Neural progenitor cell (in vitro differentiated cells): ENCODE results near the gene SHOC2. TPM values are rescaled to one million over a fixed set of nuclear protein-coding genes. Genes with fewer than 3 reads are reported as not detected.

Source experiments
- DNase-seq: peaks from one replicate; pipeline ENCODE4 v3.0.0-alpha.2; 2016; ENCODE audit warnings: low spot score
- H2AFZ ChIP-seq: fragments of 200-600 bp; sonication (generic); replicated peaks from 2 replicates; pipeline ENCODE4 v1.6.1; 2016; ENCODE audit warnings: antibody characterized with exemption
- H3F3A ChIP-seq: fragments of 200-600 bp; sonication (generic); 2 replicates; pipeline ENCODE4 v1.6.1; 2016; ENCODE audit warnings: antibody characterized with exemption, low read depth
- H3K27ac ChIP-seq: fragments of 200-600 bp; sonication (generic); 2 replicates; pipeline ENCODE4 v1.5.1; 2016; ENCODE audit warnings: mild to moderate bottlenecking
- H3K27me3 ChIP-seq: fragments of 200-600 bp; sonication (generic); 2 replicates; pipeline ENCODE4 v1.6.1; 2016; ENCODE audit warnings: mild to moderate bottlenecking, moderate library complexity
- H3K36me3 ChIP-seq: fragments of 200-600 bp; sonication (generic); 2 replicates; pipeline ENCODE4 v1.5.1; 2016
- H3K4me1 ChIP-seq: fragments of 200-600 bp; sonication (generic); 2 replicates; pipeline ENCODE4 v1.6.1; 2016; ENCODE audit warnings: mixed run types
- H3K4me2 ChIP-seq: fragments of 200-600 bp; sonication (generic); 2 replicates; pipeline ENCODE4 v1.6.1; 2016
- H3K4me3 ChIP-seq: fragments of 200-600 bp; sonication (generic); 2 replicates; pipeline ENCODE4 v1.5.1; 2016
- H3K79me2 ChIP-seq: fragments of 200-600 bp; sonication (generic); 2 replicates; pipeline ENCODE4 v1.6.1; 2016; ENCODE audit warnings: low read depth
- H3K9ac ChIP-seq: fragments of 200-600 bp; sonication (generic); 2 replicates; pipeline ENCODE4 v1.6.1; 2016
- H3K9me3 ChIP-seq: fragments of 200-600 bp; sonication (generic); 2 replicates; pipeline ENCODE4 v1.5.1; 2016; ENCODE audit warnings: low read depth
- H4K20me1 ChIP-seq: fragments of 200-600 bp; sonication (generic); 2 replicates; pipeline ENCODE4 v1.6.1; 2016; ENCODE audit warnings: low read depth
- H3K27ac Mint-ChIP-seq: 3 replicates; pipeline ENCODE4 v1.8.0; 2021; ENCODE audit warnings: mixed read lengths
- H3K27me3 Mint-ChIP-seq: 2 replicates; pipeline ENCODE4 v1.8.0; 2022; ENCODE audit warnings: low read depth, mild to moderate bottlenecking, inconsistent platforms, moderate library complexity, mixed read lengths; ENCODE audit not compliant: insufficient read depth
- H3K36me3 Mint-ChIP-seq: 3 replicates; pipeline ENCODE4 v1.8.0; 2021; ENCODE audit warnings: mixed read lengths
- H3K4me1 Mint-ChIP-seq: 3 replicates; pipeline ENCODE4 v1.8.0; 2021; ENCODE audit warnings: mixed read lengths
- H3K4me3 Mint-ChIP-seq: 3 replicates; pipeline ENCODE4 v1.8.0; 2021; ENCODE audit warnings: mild to moderate bottlenecking, moderate library complexity, mixed read lengths
- H3K9me3 Mint-ChIP-seq: 3 replicates; pipeline ENCODE4 v1.8.0; 2020; ENCODE audit warnings: mixed read lengths
- CTCF ChIP-seq: fragments of 200-600 bp; sonication (generic); IDR thresholded peaks from 2 replicates; pipeline ENCODE4 v1.5.1; 2017; ENCODE audit warnings: antibody characterized with exemption, mild to moderate bottlenecking
- EZH2 ChIP-seq: fragments of 200-600 bp; sonication (generic); IDR thresholded peaks from 2 replicates; pipeline ENCODE4 v1.6.1; 2017; ENCODE audit warnings: antibody characterized with exemption, mild to moderate bottlenecking, moderate library complexity
- EZH2phosphoT487 ChIP-seq: fragments of 200-600 bp; sonication (generic); IDR thresholded peaks from 2 replicates; pipeline ENCODE4 v1.6.1; 2017; ENCODE audit warnings: antibody characterized with exemption
- total RNA-seq: library from RNA; depleted of rRNA; stranded (reverse); fragments of >200 nt; gene quantifications from 2 replicates; pipeline ENCODE4 v1.2.3, GENCODE V29; 2015; ENCODE audit warnings: low replicate concordance

SHOC2 gene
- total RNA-seq, 1 donor from 2014 or later: 54.9 TPM

GRCh38 chr10:110969183-110969582 is 49.8 kb downstream of the SHOC2 start:
- Histone ChIP-seq H3K4me3 (no peak overlapping the region), H3K36me3 (no peaks in the 10 kb centered on the region), H4K20me1 (peaks cover 46% of the 10 kb centered on the region), H3K27ac (no peak overlapping the region), H3K9me3 (no peaks in the 10 kb centered on the region), H3K27me3 (no peaks in the 10 kb centered on the region), H3K79me2 (peaks cover 98% of the 10 kb centered on the region), H2AFZ (no peak overlapping the region), H3K4me1 (peaks cover 10% of the 10 kb centered on the region), H3K4me2 (no peak overlapping the region), H3K9ac (no peak overlapping the region), H3F3A (peaks cover 2% of the 10 kb centered on the region)
- Mint-ChIP-seq H3K27ac (no peak overlapping the region), H3K27me3 (no peaks in the 10 kb centered on the region), H3K4me3 (no peak overlapping the region), H3K4me1 (no peaks in the 10 kb centered on the region), H3K9me3 (peaks cover 5% of the 10 kb centered on the region), H3K36me3 (peaks cover 8% of the 10 kb centered on the region)
- TF ChIP-seq CTCF: no peak
- TF ChIP-seq EZH2phosphoT487: no peak
- no peak for TF ChIP-seq EZH2
- DNase-seq: no peak

GRCh38 chr10:110971638-110972037 is 52.2 kb downstream of the SHOC2 start:
- H4K20me1 ChIP-seq: peaks cover 34% of the 10 kb centered on the region
- Mint-ChIP-seq H3K4me1 (no peaks in the 10 kb centered on the region), H3K9me3 (peaks cover 5% of the 10 kb centered on the region), H3K27ac (no peak overlapping the region), H3K36me3 (peaks cover 14% of the 10 kb centered on the region), H3K4me3 (no peak overlapping the region), H3K27me3 (no peaks in the 10 kb centered on the region)
- H3K4me3 ChIP-seq: no peak overlapping the region
- no peak overlapping the region for H3K27ac ChIP-seq
- no peaks in the 10 kb centered on the region for H3K27me3 ChIP-seq
- H3K9ac ChIP-seq: no peak overlapping the region
- H3K4me1 ChIP-seq: peaks cover 8% of the 10 kb centered on the region
- no peaks in the 10 kb centered on the region for H3F3A ChIP-seq
- no peak for DNase-seq
- no peaks in the 10 kb centered on the region for H3K9me3 ChIP-seq
- peaks cover 98% of the 10 kb centered on the region for H3K79me2 ChIP-seq
- TF ChIP-seq EZH2 (no peak), CTCF (no peak)
- no peaks in the 10 kb centered on the region for H3K36me3 ChIP-seq
- no peak overlapping the region for H3K4me2 ChIP-seq
- H2AFZ ChIP-seq: no peak overlapping the region

- no peak overlapping the region for H3K4me3 Mint-ChIP-seq
- H3F3A ChIP-seq: no peaks in the 10 kb centered on the region
- TF ChIP-seq EZH2 (no peak), EZH2phosphoT487 (no peak), CTCF (no peak)
- peaks cover 98% of the 10 kb centered on the region for H3K79me2 ChIP-seq
- no peaks in the 10 kb centered on the region for H3K36me3 ChIP-seq
- H3K9me3 ChIP-seq: no peaks in the 10 kb centered on the region
- peaks cover 15% of the 10 kb centered on the region for H3K36me3 Mint-ChIP-seq
- no peaks in the 10 kb centered on the region for H3K4me1 Mint-ChIP-seq
- DNase-seq: no peak
- H3K4me1 ChIP-seq: peaks cover 8% of the 10 kb centered on the region
- no peaks in the 10 kb centered on the region for H3K27me3 Mint-ChIP-seq
- H3K27me3 ChIP-seq: no peaks in the 10 kb centered on the region
- no peak overlapping the region for H2AFZ ChIP-seq
- no peak overlapping the region for H3K9ac ChIP-seq
- peaks cover 5% of the 10 kb centered on the region for H3K9me3 Mint-ChIP-seq
- no peak overlapping the region for H3K27ac ChIP-seq
- H3K27ac Mint-ChIP-seq: no peak overlapping the region
- no peak overlapping the region for H3K4me3 ChIP-seq
- peaks cover 33% of the 10 kb centered on the region for H4K20me1 ChIP-seq
- H3K4me2 ChIP-seq: no peak overlapping the region
Measured at GRCh38 chr10:110972231-110973134, 53.1 kb downstream of the SHOC2 start.
